ENCODE measurements around the gene UBAC2. TPM values are rescaled to one million over a fixed set of nuclear protein-coding genes. Genes with fewer than 3 reads are reported as not detected.
A peak's percentile ranks its signal among the peaks of the same experiment; 100 is the strongest.

The UBAC2 gene
- total RNA-seq, 2 experiments from 2014 or later, result 26.8 to 28.5 TPM

DNA sequence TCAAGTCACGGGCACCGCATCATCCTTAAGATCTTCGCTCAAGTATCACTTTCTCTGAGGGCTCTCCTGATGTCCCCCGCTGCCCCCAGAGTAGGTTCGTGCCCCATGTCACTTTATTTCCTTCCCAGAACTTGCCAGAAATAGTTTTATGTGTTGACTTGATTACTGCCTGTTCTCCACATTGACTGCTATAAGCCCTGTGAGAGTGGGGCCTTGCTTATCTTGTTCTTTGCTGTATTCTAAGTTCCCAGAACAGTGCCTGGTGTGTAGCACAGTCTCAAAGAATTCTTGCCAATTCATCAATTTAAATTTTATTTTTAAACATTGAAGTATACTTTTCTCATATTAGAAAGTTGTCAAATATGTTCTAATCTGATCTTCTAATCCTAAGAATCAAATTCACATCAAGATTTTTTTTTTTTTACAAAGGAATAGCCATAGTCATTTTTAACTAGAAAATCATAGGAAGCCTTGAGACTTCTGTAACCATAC, 138.6 kb downstream of the UBAC2 start:
- no peak for DNase-seq (ENCODE audit: low spot score)
- Histone ChIP-seq H3K9me2 (ENCODE audit: insufficient read depth, low read length) (no peaks in the 10 kb centered on the region), H2AFZ (ENCODE audit: low read length) (no peak overlapping the region), H3K4me3 (ENCODE audit: low read depth, low read length, poor library complexity, severe bottlenecking) (no peak overlapping the region), H3K4me1 (ENCODE audit: insufficient read depth, low read length, poor library complexity, severe bottlenecking) (peaks cover 24% of the 10 kb centered on the region), H3K36me3 (ENCODE audit: insufficient read depth, low read length) (peaks cover 10% of the 10 kb centered on the region; the same call in 1 of the 2 replicates), H3K79me2 (ENCODE audit: insufficient read depth, low read depth, low read length) (no peaks in the 10 kb centered on the region), H3K27ac (ENCODE audit: low read depth, low read length, poor library complexity, severe bottlenecking) (no peak overlapping the region), H3K9me3 (ENCODE audit: low read length) (no peaks in the 10 kb centered on the region), H3K4me2 (ENCODE audit: low read length) (peak overlapping the region; percentile 64; the same call in 1 of the 2 replicates), H4K20me1 (ENCODE audit: insufficient read depth, low read length) (no peaks in the 10 kb centered on the region)
- BruUV-seq (replicated peaks), result no TSS peak
- TF ChIP-seq, protein P1, sequence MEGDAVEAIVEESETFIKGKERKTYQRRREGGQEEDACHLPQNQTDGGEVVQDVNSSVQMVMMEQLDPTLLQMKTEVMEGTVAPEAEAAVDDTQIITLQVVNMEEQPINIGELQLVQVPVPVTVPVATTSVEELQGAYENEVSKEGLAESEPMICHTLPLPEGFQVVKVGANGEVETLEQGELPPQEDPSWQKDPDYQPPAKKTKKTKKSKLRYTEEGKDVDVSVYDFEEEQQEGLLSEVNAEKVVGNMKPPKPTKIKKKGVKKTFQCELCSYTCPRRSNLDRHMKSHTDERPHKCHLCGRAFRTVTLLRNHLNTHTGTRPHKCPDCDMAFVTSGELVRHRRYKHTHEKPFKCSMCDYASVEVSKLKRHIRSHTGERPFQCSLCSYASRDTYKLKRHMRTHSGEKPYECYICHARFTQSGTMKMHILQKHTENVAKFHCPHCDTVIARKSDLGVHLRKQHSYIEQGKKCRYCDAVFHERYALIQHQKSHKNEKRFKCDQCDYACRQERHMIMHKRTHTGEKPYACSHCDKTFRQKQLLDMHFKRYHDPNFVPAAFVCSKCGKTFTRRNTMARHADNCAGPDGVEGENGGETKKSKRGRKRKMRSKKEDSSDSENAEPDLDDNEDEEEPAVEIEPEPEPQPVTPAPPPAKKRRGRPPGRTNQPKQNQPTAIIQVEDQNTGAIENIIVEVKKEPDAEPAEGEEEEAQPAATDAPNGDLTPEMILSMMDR (conservative IDR thresholded peaks at IDR 0.05; ENCODE audit: low read length), result no peak
- no peak for TF ChIP-seq EZH2phosphoT487 (IDR thresholded peaks at IDR 0.05; ENCODE audit: borderline replicate concordance, low read depth, low read length)
- intact Hi-C loops (cut with micrococcal nuclease; ENCODE audit: unreplicated experiment), result loop anchor here (5.0 kb wide), 1 partner anchor 57 kb away; no protein-coding TSS in a partner anchor
- POLR2A ChIA-PET, result interaction anchor here (0.6 kb wide), 1 partner anchor 14 kb away, joined by 8 read pairs; no protein-coding TSS in a partner anchor
- CTCF ChIA-PET (ENCODE audit: unreplicated experiment), result no interaction called here

DNA sequence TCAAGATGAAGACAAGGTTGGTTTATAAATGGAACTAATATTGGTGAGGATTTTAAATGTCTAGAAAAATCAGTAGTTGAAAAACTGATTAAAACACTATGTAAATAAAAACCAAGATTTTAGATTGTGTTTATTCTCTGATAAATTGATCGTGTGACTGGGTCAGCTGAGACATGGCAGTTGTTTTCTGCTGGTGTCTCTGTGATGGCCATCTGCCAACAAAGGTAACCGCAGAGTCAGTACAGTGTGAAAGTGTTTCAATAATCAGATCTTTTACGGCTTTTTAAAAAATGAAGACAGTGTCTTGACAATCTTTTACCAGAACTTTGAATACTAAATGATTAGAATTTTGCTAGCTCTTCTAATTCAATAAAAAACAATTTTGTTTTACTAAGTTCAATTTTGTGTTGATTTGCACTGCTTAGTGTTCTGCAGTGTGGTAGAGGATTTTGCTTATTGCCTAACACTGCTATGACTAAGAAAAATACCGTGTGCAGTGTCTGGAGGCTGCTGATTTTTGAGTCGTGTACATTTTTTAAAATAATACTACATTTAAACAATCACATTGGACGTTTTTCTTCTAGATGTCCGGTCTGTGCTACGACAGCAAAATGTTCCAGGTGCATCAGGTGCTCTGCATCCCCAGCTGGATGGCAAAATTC, 139.2 kb downstream of the UBAC2 start:
- H3K27ac ChIP-seq (ENCODE audit: low read depth, low read length, poor library complexity, severe bottlenecking), result no peak overlapping the region
- no TSS peak for BruUV-seq (replicated peaks)
- no peaks in the 10 kb centered on the region for H3K79me2 ChIP-seq (ENCODE audit: insufficient read depth, low read depth, low read length)
- H3K36me3 ChIP-seq (ENCODE audit: insufficient read depth, low read length), result peaks cover 13% of the 10 kb centered on the region; the same call in 1 of the 2 replicates
- TF ChIP-seq, protein P1 (conservative IDR thresholded peaks at IDR 0.05; ENCODE audit: low read length), result no peak
- TF ChIP-seq EZH2phosphoT487 (IDR thresholded peaks at IDR 0.05; ENCODE audit: borderline replicate concordance, low read depth, low read length), result no peak
- H2AFZ ChIP-seq (ENCODE audit: low read length), result no peak overlapping the region
- intact Hi-C loops (cut with micrococcal nuclease; ENCODE audit: unreplicated experiment), result loop anchor here (5.0 kb wide), 1 partner anchor 58 kb away; no protein-coding TSS in a partner anchor
- H4K20me1 ChIP-seq (ENCODE audit: insufficient read depth, low read length), result no peaks in the 10 kb centered on the region
- H3K9me2 ChIP-seq (ENCODE audit: insufficient read depth, low read length), result no peaks in the 10 kb centered on the region
- no peak overlapping the region for H3K4me3 ChIP-seq (ENCODE audit: low read depth, low read length, poor library complexity, severe bottlenecking)
- POLR2A ChIA-PET, result interaction anchor here (0.6 to 0.7 kb wide), 2 partner anchors 15 to 1247 kb away, joined by 3 to 8 read pairs; no protein-coding TSS in a partner anchor
- CTCF ChIA-PET (ENCODE audit: unreplicated experiment), result no interaction called here
- no peak for DNase-seq (ENCODE audit: low spot score)
- H3K9me3 ChIP-seq (ENCODE audit: low read length), result no peaks in the 10 kb centered on the region
- peaks cover 18% of the 10 kb centered on the region for H3K4me1 ChIP-seq (ENCODE audit: insufficient read depth, low read length, poor library complexity, severe bottlenecking)
- peak overlapping the region; percentile 64; the same call in 1 of the 2 replicates for H3K4me2 ChIP-seq (ENCODE audit: low read length)

DNA sequence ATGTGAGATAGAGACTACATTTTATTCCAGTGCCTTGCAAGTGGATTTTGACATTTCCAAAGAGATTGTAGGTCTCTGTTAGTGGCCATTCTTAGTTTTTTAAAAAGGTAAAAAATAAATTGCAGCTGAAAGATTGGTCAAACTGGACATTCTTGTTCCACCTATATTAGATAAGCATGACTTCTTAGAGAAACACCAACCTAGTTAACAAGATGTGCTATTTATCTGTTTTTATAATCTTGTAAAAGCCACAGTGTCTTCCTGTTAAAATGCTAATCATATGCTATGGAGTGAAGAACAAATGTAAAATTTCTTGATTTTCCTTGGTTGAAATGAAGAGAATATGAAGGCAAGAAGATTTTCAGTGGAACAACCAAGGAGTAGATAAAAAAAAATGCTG, 140.0 kb downstream of the UBAC2 start:
- DNase-seq (ENCODE audit: low spot score), result no peak
- no peak overlapping the region for H3K4me3 ChIP-seq (ENCODE audit: low read depth, low read length, poor library complexity, severe bottlenecking)
- H3K9me3 ChIP-seq (ENCODE audit: low read length), result no peaks in the 10 kb centered on the region
- H3K4me2 ChIP-seq (ENCODE audit: low read length), result peak overlapping the region; percentile 64; the same call in 1 of the 2 replicates
- intact Hi-C loops (cut with micrococcal nuclease; ENCODE audit: unreplicated experiment), result no loop called here
- H2AFZ ChIP-seq (ENCODE audit: low read length), result no peak overlapping the region
- TF ChIP-seq, protein P1 (conservative IDR thresholded peaks at IDR 0.05; ENCODE audit: low read length), result no peak
- no peak for TF ChIP-seq EZH2phosphoT487 (IDR thresholded peaks at IDR 0.05; ENCODE audit: borderline replicate concordance, low read depth, low read length)
- BruUV-seq (replicated peaks), result no TSS peak
- no peak overlapping the region for H3K27ac ChIP-seq (ENCODE audit: low read depth, low read length, poor library complexity, severe bottlenecking)
- CTCF ChIA-PET (ENCODE audit: unreplicated experiment), result no interaction called here
- H3K36me3 ChIP-seq (ENCODE audit: insufficient read depth, low read length), result peaks cover 13% of the 10 kb centered on the region; the same call in 1 of the 2 replicates
- no peaks in the 10 kb centered on the region for H3K9me2 ChIP-seq (ENCODE audit: insufficient read depth, low read length)
- H4K20me1 ChIP-seq (ENCODE audit: insufficient read depth, low read length), result no peaks in the 10 kb centered on the region
- no peaks in the 10 kb centered on the region for H3K79me2 ChIP-seq (ENCODE audit: insufficient read depth, low read depth, low read length)
- POLR2A ChIA-PET, result interaction anchor here (0.7 kb wide), 1 partner anchor 1246 kb away, joined by 3 read pairs; no protein-coding TSS in a partner anchor
- H3K4me1 ChIP-seq (ENCODE audit: insufficient read depth, low read length, poor library complexity, severe bottlenecking), result peaks cover 10% of the 10 kb centered on the region

All from OCI-LY7 (cell line).